NCI-H748 treated with DMSO at 0.1 percent for 48 hours (cell line): ENCODE data around the gene IRS1.

Experiments
- DNase-seq: peaks from one replicate; lab custom pipeline; 2025; lab: John Stamatoyannopoulos, UW

IRS1 gene

DNA sequence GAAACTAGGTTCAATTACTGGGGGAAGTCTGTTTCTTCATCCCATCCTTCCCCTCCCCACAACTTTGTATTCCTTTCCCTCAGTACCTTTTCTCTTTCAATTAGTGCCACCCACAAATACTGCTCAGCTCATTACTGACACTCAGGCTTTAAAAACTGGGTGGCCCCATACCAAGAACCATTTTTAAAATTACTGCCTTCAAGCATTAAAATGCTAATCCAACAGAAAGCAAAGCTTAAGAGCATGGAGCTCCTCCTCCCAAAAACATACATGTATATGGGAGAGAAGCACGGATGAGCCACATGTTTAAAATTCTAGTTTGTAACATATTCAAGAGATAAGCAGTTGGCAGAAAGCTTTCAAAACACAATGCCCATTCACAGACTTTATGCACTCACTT lies 44.0 kb downstream of the IRS1 start:
- DNase-seq = no peak

DNA sequence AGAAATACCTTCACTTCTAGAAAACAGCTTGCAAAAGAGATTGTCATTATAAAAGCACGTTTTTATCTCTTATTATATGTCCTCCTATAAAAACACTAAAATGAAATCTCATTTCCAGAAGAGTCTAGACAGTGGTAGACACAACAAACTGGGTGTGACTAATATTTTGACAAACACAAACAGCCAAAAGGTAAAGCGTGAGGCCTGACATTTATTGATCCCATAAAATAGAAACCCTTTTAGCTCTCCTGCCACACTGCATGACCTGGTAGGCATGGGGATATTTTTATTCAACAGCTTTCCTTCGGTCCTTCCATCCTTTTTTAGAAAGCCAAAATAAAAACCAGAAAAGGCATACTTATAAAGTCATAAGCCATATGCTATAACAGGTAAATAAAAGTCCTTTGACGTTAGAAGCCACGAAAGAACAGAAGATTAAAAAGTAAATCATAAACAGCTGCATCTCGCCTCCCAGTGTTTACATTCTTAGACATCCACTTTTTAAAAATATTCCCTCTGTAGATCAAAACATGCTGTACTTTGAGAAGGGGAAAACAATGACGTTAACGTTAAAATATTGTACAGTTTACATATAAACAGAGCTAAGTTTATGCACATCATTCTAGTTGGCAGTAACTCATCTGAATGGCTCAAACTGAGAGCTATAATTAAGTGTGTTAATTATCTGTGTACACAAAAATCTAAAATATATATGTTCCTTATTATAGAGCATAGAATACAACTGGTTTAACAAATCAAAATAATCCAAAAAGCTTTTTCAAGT lies 44.6 kb downstream of the IRS1 start:
- DNase-seq = no peak

GRCh38 chr2:226752887-226753286 lies 46.7 kb downstream of the IRS1 start:
- no peak for DNase-seq

- DNase-seq = no peak
These were observed 52.3 kb downstream of the IRS1 start for GRCh38 chr2:226747288-226747687.

DNA sequence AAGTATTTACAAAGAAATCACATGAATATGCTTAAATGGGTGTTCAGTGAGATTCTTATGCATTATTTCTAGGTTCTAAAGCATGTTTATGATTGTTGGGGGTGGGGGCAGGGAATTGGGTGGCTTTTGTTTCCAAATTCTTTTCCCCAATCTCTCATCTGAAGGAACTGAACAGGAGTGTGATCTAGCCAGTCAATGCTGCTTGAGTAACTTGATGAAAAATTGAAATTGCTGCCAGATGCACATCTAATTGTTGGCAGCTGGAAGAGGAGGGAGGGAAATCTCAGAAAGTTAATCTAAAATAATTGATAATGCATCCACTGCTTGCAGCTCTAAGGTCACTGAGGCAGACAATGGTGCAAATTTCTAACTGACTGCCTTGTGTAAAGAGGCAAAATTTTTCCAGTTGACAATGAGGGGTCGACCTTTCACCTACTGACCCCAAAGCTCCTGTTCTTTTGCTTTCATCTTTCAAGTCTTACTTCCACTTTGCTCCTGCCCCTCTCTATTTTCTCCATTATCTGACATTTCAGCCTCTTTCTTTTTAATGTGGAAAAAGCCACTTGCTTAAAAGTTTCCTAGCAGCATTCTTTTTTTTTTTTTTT lies 53.3 kb downstream of the IRS1 start:
- DNase-seq = no peak

- DNase-seq = no peak
These were observed 55.7 kb downstream of the IRS1 start for GRCh38 chr2:226743915-226744314.

DNA sequence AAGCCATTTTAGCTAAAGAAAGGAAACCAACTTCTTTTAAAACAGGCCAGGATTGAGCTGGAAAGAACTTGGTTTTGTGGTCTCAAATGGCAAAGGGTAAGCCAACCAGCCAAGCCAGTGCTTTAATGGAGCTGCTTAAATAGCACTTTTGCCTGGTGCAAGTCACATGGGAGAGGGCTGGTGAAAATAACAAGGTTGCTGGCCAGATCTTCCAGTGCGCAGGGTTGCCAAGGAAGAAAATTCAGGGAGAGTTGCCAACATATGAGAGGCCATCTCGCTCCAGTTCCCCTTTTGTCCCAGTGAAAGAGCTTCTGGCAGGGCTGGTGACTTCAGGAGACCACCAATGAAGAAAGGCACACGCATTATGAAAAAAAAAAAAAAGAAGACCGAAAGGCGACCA lies 57.3 kb downstream of the IRS1 start:
- no peak for DNase-seq

GRCh38 chr2:226740039-226740648 lies 59.5 kb downstream of the IRS1 start:
- DNase-seq = no peak

GRCh38 chr2:226739545-226740030 lies 60.0 kb downstream of the IRS1 start:
- DNase-seq = no peak

DNA sequence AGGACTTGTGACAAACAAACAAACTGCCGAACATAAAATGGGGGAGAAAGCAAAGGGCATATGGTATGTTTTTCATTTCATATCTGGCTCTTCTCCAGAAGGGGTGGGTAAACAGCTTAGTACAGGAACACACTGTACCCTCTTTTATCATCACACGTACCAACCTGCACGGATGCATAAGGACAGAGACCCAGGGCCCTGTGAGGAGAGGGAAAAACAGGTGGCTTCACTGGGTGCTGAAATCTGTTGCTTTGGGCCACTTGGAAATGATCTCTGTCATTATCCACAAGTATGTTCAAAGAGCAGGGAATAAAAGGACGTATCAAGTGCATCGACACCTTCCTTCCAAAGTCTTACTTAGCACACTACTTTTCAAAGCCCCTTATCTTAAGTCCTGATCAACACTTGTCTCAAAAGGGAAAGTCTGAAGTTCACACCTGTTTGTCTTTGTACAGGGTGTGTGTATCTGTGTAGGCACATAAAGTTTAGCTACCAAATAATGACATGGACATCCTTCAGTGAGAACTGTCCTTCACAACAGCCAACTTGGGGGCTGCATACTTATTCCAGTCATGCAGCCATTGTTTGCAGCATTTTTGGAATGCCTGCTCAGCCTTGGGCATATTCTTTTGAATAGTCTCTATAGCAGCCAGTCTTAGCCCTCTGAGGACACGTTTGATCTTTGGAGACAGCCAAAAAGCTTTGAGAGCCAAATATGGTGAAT lies 60.6 kb downstream of the IRS1 start:
- no peak for DNase-seq

GRCh38 chr2:226738191-226738820 lies 61.3 kb downstream of the IRS1 start:
- DNase-seq = no peak

DNA sequence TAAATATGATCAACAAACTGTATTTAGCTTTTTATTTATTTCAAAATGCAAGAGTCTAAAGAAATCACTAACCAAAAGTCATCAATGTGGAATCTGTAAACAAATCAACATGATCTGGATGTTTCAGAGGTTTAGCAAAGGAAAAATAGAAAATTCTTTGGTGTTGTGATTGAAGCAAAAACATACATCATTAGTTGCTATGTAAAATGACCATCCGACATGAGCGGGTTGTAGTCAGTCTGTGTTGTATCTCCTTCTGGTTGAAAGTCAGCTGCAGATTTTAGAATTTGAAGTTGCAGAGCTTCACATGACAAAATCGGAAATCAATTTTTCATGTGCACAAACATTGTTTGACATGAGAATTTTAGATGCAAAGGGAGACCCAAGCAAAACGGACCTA lies 63.2 kb downstream of the IRS1 start:
- no peak for DNase-seq

GRCh38 chr2:226733927-226734564 lies 65.6 kb downstream of the IRS1 start:
- no peak for DNase-seq

- no peak for DNase-seq
These were observed 66.3 kb downstream of the IRS1 start for GRCh38 chr2:226733189-226733858.

- DNase-seq = no peak
These were observed 67.0 kb downstream of the IRS1 start for GRCh38 chr2:226732478-226733188.

DNA sequence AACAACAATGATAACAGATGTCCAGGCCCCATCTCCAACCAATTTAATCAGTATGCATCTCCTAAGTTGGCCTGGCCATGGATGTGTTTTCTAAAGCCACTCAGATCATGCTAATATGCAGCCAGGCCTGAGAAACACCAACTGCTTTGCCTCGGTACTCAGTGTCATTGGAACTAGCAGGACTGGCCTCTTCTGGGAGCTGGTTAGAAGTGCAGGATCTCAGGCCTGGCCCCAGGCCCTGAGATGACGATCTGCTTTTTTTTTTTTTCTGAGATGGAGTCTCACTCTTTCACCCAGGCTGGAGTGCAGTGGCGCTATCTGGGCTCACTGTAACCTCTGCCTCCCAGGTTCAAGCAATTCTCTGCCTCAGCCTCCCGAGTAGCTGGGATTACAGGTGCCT lies 69.1 kb downstream of the IRS1 start:
- DNase-seq = no peak

DNA sequence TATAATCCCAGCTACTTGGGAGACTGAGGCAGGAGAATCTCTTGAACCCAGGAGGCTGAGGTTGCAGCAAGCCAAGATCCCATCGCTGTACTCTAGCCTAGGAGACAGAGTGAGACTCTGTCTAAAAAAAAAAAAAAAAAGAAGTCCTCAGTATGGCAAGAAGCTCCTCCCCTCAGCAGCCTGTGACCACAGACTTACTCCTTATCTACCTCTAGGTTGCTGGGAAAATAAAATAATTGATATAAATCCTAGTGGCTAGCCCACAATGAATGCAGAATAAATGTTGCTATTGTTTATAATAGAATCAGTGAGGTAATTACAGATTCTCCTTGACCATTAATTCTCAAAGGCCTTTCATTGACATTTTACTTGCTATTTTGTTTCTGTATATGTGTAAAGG lies 70.6 kb downstream of the IRS1 start:
- DNase-seq = no peak

GRCh38 chr2:226727251-226727650 lies 72.4 kb downstream of the IRS1 start:
- DNase-seq = no peak

DNA sequence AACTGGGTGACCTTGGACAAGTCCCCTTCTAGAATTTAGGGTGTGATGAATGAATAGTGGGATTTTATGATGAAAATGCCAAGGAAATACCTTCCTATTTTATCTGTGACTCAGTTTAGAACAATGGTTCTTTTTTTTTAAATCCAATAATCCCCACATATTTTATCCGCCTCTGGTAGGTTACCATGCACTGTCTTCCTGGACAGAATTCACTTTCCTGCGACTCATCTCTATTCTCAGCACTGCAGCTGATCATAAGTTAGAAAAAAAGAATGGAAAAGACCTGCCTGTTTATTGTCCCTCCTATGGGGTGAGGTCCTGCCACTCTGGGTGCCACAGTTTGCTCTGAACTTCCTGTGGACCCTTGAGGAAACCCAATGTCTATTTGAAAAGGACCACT lies 73.1 kb downstream of the IRS1 start:
- DNase-seq = no peak

DNA sequence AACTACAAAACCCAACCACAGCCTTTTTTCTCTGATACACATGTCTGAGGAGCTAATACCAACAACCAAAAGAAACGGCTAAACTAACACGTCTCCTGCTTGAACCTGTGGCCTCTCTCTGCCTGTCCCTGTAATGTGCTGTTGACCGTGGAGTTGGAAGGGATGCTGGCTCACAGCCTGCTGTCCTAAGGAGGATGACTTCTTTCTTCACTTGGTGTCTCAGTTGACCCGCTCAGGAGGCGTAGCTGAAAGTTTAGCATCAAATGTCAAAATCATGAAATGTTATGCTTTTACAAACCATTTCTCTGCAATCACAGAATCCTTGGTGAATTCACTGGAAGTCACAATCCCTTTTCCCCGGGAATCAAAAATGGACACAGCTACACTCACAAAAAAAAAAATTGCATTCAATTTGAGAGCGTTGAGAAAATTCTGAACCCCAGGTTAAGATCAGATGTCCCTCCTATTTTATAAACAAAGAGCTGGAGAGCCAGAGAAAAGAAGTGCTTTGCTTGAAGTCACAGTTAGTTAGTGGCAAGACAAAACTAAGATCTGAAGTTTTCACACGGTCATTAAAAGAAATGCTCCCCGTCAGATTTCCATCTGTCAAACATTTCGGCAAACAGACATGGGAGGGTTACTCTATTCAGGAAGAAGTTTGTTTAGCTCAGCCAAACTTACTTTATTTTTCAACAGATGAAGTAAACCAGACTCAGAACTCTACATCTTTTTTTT lies 74.3 kb downstream of the IRS1 start:
- DNase-seq = no peak
